ENCODE measurements around the gene PDCD6IP.
A peak's percentile ranks its signal among the peaks of the same experiment; 100 is the strongest.
"Not testable (repeated sequence)": the region's sequence is repeated elsewhere in the genome, so short reads cannot be mapped to it uniquely, and the experiment has no call there.

Gene PDCD6IP

GRCh38 chr3:33855407-33855806 lies 57.0 kb downstream of the PDCD6IP start:
- not testable (repeated sequence) for DNase-seq (ENCODE audit: low spot score)

GRCh38 chr3:33855884-33856546 lies 57.6 kb downstream of the PDCD6IP start:
- no peak for DNase-seq (ENCODE audit: low spot score)

GRCh38 chr3:33857701-33858100 lies 59.3 kb downstream of the PDCD6IP start:
- DNase-seq (ENCODE audit: low spot score), result not testable (repeated sequence)

- DNase-seq (ENCODE audit: low spot score), result no peak
These were observed 59.7 kb downstream of the PDCD6IP start for GRCh38 chr3:33858131-33858530.

GRCh38 chr3:33860373-33861050 lies 62.1 kb downstream of the PDCD6IP start:
- DNase-seq (ENCODE audit: low spot score), result no peak

- DNase-seq (ENCODE audit: low spot score), result no peak
These were observed 66.7 kb downstream of the PDCD6IP start for GRCh38 chr3:33865133-33865532.

- no peak for DNase-seq (ENCODE audit: low spot score)
These were observed 69.9 kb downstream of the PDCD6IP start for GRCh38 chr3:33868309-33868708.

GRCh38 chr3:33869977-33870376 lies 71.5 kb downstream of the PDCD6IP start:
- no peak for DNase-seq (ENCODE audit: low spot score)

GRCh38 chr3:33874815-33875214 lies 76.4 kb downstream of the PDCD6IP start:
- DNase-seq (ENCODE audit: low spot score), result no peak

GRCh38 chr3:33875680-33876079 lies 77.2 kb downstream of the PDCD6IP start:
- no peak for DNase-seq (ENCODE audit: low spot score)

- no peak for DNase-seq (ENCODE audit: low spot score)
These were observed 78.8 kb downstream of the PDCD6IP start for GRCh38 chr3:33877187-33877586.

GRCh38 chr3:33879540-33879939 lies 81.1 kb downstream of the PDCD6IP start:
- DNase-seq (ENCODE audit: low spot score), result no peak

- DNase-seq (ENCODE audit: low spot score), result no peak
These were observed 83.0 kb downstream of the PDCD6IP start for GRCh38 chr3:33881156-33882064.

GRCh38 chr3:33882296-33882695 lies 83.9 kb downstream of the PDCD6IP start:
- no peak for DNase-seq (ENCODE audit: low spot score)

- DNase-seq (ENCODE audit: low spot score), result peak; percentile 15
These were observed 85.1 kb downstream of the PDCD6IP start for GRCh38 chr3:33883538-33883950.

GRCh38 chr3:33883951-33884561 lies 85.6 kb downstream of the PDCD6IP start:
- peak; percentile 26 for DNase-seq (ENCODE audit: low spot score)

- DNase-seq (ENCODE audit: low spot score), result no peak
These were observed 86.3 kb downstream of the PDCD6IP start for GRCh38 chr3:33884701-33885100.

GRCh38 chr3:33885496-33885895 lies 87.1 kb downstream of the PDCD6IP start:
- DNase-seq (ENCODE audit: low spot score), result no peak

GRCh38 chr3:33886015-33886414 lies 87.6 kb downstream of the PDCD6IP start:
- DNase-seq (ENCODE audit: low spot score), result no peak

GRCh38 chr3:33887478-33887877 lies 89.0 kb downstream of the PDCD6IP start:
- DNase-seq (ENCODE audit: low spot score), result no peak

GRCh38 chr3:33889394-33890039 lies 91.1 kb downstream of the PDCD6IP start:
- DNase-seq (ENCODE audit: low spot score), result no peak

GRCh38 chr3:33892655-33893054 lies 94.2 kb downstream of the PDCD6IP start:
- no peak for DNase-seq (ENCODE audit: low spot score)

All from hepatic stellate cell (primary cell).